B cell (primary cell): ENCODE data around the gene QSOX2. TPM values are rescaled to one million over a fixed set of nuclear protein-coding genes. Genes with fewer than 3 reads are reported as not detected.

Experiments
- ATAC-seq: fragments of 200-7000 bp; cut with Tn5 transposase; one replicate; pipeline ENCODE4 v1.10.0; 2021; ENCODE audit warnings: low read depth, mild to moderate bottlenecking, moderate number of reproducible peaks, moderate library complexity
- CTCF ChIA-PET: fragments of 350-600 bp; sonication (Branson Sonifier 250); formaldehyde crosslinking; loops from one replicate; lab custom pipeline; 2021; ENCODE audit warnings: antibody characterized with exemption, inconsistent platforms; lab: Charles Lee
- POLR2A ChIA-PET: fragments of 350-600 bp; sonication (Branson Sonifier 250); formaldehyde crosslinking; loops from one replicate; lab custom pipeline; 2021; ENCODE audit warnings: antibody characterized with exemption; lab: Charles Lee
- DNase-seq: peaks from one replicate; pipeline ENCODE4 v3.0.0; 2013
- H2AFZ ChIP-seq: 2 replicates; pipeline ENCODE4 v1.6.1; 2012; ENCODE audit warnings: mild to moderate bottlenecking, low read depth, low read length; ENCODE audit not compliant: insufficient read depth, poor library complexity, severe bottlenecking
- H3K27ac ChIP-seq, 2 donors: 1 replicate in 1 of 2; 2 replicates in 1 of 2; pipeline ENCODE4 v1.5.1; 2012 to 2013; ENCODE audit warnings: low read length in 2 of 2, mild to moderate bottlenecking in 2 of 2, moderate library complexity in 1 of 2
- H3K27me3 ChIP-seq, 4 experiments: fragments of 200-600 bp in 1 of 4; sonication (generic) in 1 of 4; replicated peaks in 1 of 4; 1 replicate in 2 of 4; 2 replicates in 2 of 4; pipeline versions ENCODE4 v1.6.1 to v1.7.0; 2013 to 2016; ENCODE audit warnings: low read length in 3 of 4, mild to moderate bottlenecking in 2 of 4, mixed read lengths in 1 of 4, moderate library complexity in 1 of 4; ENCODE audit not compliant: insufficient read depth in 4 of 4, control insufficient read depth in 3 of 4; ENCODE audit errors: control extremely low read depth in 1 of 4
- H3K36me3 ChIP-seq, 2 experiments: replicated peaks in 1 of 2; 1 replicate in 1 of 2; 2 replicates in 1 of 2; pipeline versions ENCODE4 v1.6.1 to v1.7.1; 2013; ENCODE audit warnings: low read length in 1 of 2; ENCODE audit not compliant: insufficient read depth in 2 of 2, control insufficient read depth in 1 of 2; ENCODE audit errors: control extremely low read depth in 1 of 2, extremely low read depth in 1 of 2
- H3K4me1 ChIP-seq, 2 donors: fragments of 200-600 bp in 1 of 2; sonication (generic) in 1 of 2; 1 replicate in 1 of 2; 2 replicates in 1 of 2; pipeline versions ENCODE4 v1.5.1 to v1.6.1; 2013 to 2017; ENCODE audit warnings: low read length in 2 of 2; ENCODE audit not compliant: control insufficient read depth in 2 of 2, insufficient read depth in 2 of 2
- H3K4me2 ChIP-seq: replicated peaks from 2 replicates; pipeline ENCODE3; 2012; ENCODE audit warnings: mild to moderate bottlenecking, low read depth, low read length; ENCODE audit not compliant: poor library complexity, severe bottlenecking
- H3K4me3 ChIP-seq, 5 experiments: fragments of 200-600 bp in 1 of 5; sonication (generic) in 1 of 5; 1 replicate in 3 of 5; 2 replicates in 2 of 5; pipeline versions ENCODE4 v1.5.1 to v1.7.0; 2011 to 2016; ENCODE audit warnings: low read length in 4 of 5, mild to moderate bottlenecking in 4 of 5, low read depth in 2 of 5, control low read depth in 1 of 5, moderate library complexity in 1 of 5; ENCODE audit not compliant: insufficient read depth in 1 of 5; ENCODE audit errors: control extremely low read depth in 1 of 5, extremely low read depth in 1 of 5
- H3K79me2 ChIP-seq: fragments of 200-600 bp; sonication (generic); one replicate; pipeline ENCODE4 v1.6.0; 2016; ENCODE audit warnings: low read length; ENCODE audit not compliant: control insufficient read depth, insufficient read depth
- H3K9ac ChIP-seq: fragments of 200-600 bp; sonication (generic); 2 replicates; pipeline ENCODE4 v1.6.1; 2017; ENCODE audit warnings: mild to moderate bottlenecking, low read length, moderate library complexity
- H3K9me3 ChIP-seq, 3 donors: one replicate each; pipeline versions ENCODE4 v1.6.1 to v1.7.1; 2013; ENCODE audit warnings: low read length in 2 of 3; ENCODE audit not compliant: control insufficient read depth in 2 of 3, insufficient read depth in 1 of 3; ENCODE audit errors: control extremely low read depth in 1 of 3
- H4K20me1 ChIP-seq: 2 replicates; pipeline ENCODE4 v1.6.0; 2012; ENCODE audit warnings: mild to moderate bottlenecking, low read length; ENCODE audit not compliant: insufficient read depth, control insufficient read depth, poor library complexity, severe bottlenecking
- H3K27ac Mint-ChIP-seq: one replicate; pipeline ENCODE4 v1.8.0; 2021; ENCODE audit warnings: mixed read lengths
- H3K27me3 Mint-ChIP-seq: one replicate; pipeline ENCODE4 v1.8.0; 2021; ENCODE audit warnings: mixed read lengths
- H3K4me1 Mint-ChIP-seq: one replicate; pipeline ENCODE4 v1.8.0; 2021; ENCODE audit warnings: mixed read lengths
- H3K4me3 Mint-ChIP-seq: one replicate; pipeline ENCODE4 v1.8.0; 2021; ENCODE audit warnings: mixed read lengths
- H3K9me3 Mint-ChIP-seq: one replicate; pipeline ENCODE4 v1.8.0; 2022; ENCODE audit warnings: mixed read lengths; ENCODE audit not compliant: insufficient read depth
- CTCF ChIP-seq: fragments of 200-600 bp; IDR thresholded peaks from one replicate; pipeline ENCODE4 v1.8.0; 2022; ENCODE audit warnings: antibody characterized with exemption, mild to moderate bottlenecking
- EZH2 ChIP-seq: IDR thresholded peaks from 2 replicates; pipeline ENCODE4 v1.6.1; 2012; ENCODE audit warnings: borderline replicate concordance, low read depth, mild to moderate bottlenecking, moderate library complexity, low read length; ENCODE audit not compliant: insufficient read depth, poor library complexity, severe bottlenecking
- WGBS: methylation state at CpG from one replicate; pipeline ENCODE4 v1.1.5; 2013; ENCODE audit warnings: missing lambda C conversion rate; ENCODE audit not compliant: insufficient coverage; 5-methylcytosine and 5-hydroxymethylcytosine counted together
- intact Hi-C: fragments of 100-400 bp; cut with micrococcal nuclease; formaldehyde crosslinking; loops from one replicate; pipeline ENCODE4 v1.10.0; 2022
- polyA plus RNA-seq: library from polyadenylated mRNA; depleted of rRNA; stranded (reverse); fragments of >200 nt; gene quantifications from 2 replicates; pipeline ENCODE4 v1.2.3, GENCODE V29; 2012
- total RNA-seq, 2 donors: library from RNA; stranded (reverse); fragments of 120-200 nt in 1 of 2; gene quantifications; 1 replicate in 1 of 2; 2 replicates in 1 of 2; pipeline versions ENCODE4 v1.2.3 to v1.2.4, GENCODE V29; 2013 to 2022

The QSOX2 gene
- total and polyA plus RNA-seq, 2 donors (not counting 1 experiment from before 2014, with no cell fraction given): 62.9 to 139 TPM

GRCh38 chr9:136191099-136191959, 54.3 kb downstream of the QSOX2 start:
- Histone ChIP-seq H3K4me2 (no peak overlapping the region), H3K79me2 (no peaks in the 10 kb centered on the region), H3K27me3 (peaks cover 0 to 89% (median 31%) of the 10 kb centered on the region in 4 experiments), H3K36me3 (no peaks in the 10 kb centered on the region), H3K9me3 (peaks cover 0 to 28% (median 0%) of the 10 kb centered on the region in 3 donors), H3K9ac (no peak overlapping the region), H3K4me1 (peaks cover 17 to 24% of the 10 kb centered on the region in 2 donors), H3K4me3 (no peak overlapping the region), H4K20me1 (no peaks in the 10 kb centered on the region), H3K27ac (no peak overlapping the region), H2AFZ (no peak overlapping the region)
- intact Hi-C loops: loop anchor here (5.0 kb wide), 1 partner anchor 46 kb away; no protein-coding TSS in a partner anchor
- H3K27me3 Mint-ChIP-seq: peaks cover 41% of the 10 kb centered on the region
- POLR2A ChIA-PET: no interaction called here
- CTCF ChIA-PET: interaction anchor here (1.0 to 1.3 kb wide), 3 partner anchors 21 to 223 kb away, joined by 3 to 4 read pairs (median 3); no protein-coding TSS in a partner anchor
- no peak for ATAC-seq
- no peak overlapping the region for H3K4me3 Mint-ChIP-seq
- no peaks in the 10 kb centered on the region for H3K9me3 Mint-ChIP-seq
- no peak overlapping the region for H3K27ac Mint-ChIP-seq
- TF ChIP-seq EZH2: no peak
- TF ChIP-seq CTCF: no peak
- 43% methylated on average over 20 of the region's 30 CpGs for WGBS
- DNase-seq: no peak
- H3K4me1 Mint-ChIP-seq: peaks cover 11% of the 10 kb centered on the region

- Mint-ChIP-seq H3K4me1 (peaks cover 8% of the 10 kb centered on the region), H3K27ac (no peak overlapping the region), H3K27me3 (peaks cover 38% of the 10 kb centered on the region), H3K4me3 (no peak overlapping the region), H3K9me3 (no peaks in the 10 kb centered on the region)
- Histone ChIP-seq H3K9ac (no peak overlapping the region), H3K4me3 (no peak overlapping the region), H3K4me2 (no peak overlapping the region), H4K20me1 (no peaks in the 10 kb centered on the region), H3K36me3 (no peaks in the 10 kb centered on the region), H3K79me2 (no peaks in the 10 kb centered on the region), H3K9me3 (peaks cover 0 to 23% (median 0%) of the 10 kb centered on the region in 3 donors), H3K27ac (no peak overlapping the region), H3K4me1 (peaks cover 15 to 23% of the 10 kb centered on the region in 2 donors), H2AFZ (no peak overlapping the region), H3K27me3 (peaks cover 0 to 83% (median 26%) of the 10 kb centered on the region in 4 experiments)
- ATAC-seq: no peak
- ChIA-PET POLR2A (no interaction called here), CTCF (no interaction called here)
- intact Hi-C loops: loop anchor here (5.0 kb wide), 1 partner anchor 47 kb away; no protein-coding TSS in a partner anchor
- no peak for DNase-seq
- WGBS: 70% methylated on average over 7 of the region's 11 CpGs
- TF ChIP-seq EZH2: no peak
- TF ChIP-seq CTCF: no peak
Measured at GRCh38 chr9:136190656-136191055, 55.0 kb downstream of the QSOX2 start.
